NCI-H748 (cell line): Measurements from ENCODE around the gene MRPL23.

Experiments used
- DNase-seq: peaks from one replicate; lab custom pipeline; 2025; ENCODE audit not compliant: unreplicated experiment; lab: John Stamatoyannopoulos, UW

MRPL23 gene

DNA sequence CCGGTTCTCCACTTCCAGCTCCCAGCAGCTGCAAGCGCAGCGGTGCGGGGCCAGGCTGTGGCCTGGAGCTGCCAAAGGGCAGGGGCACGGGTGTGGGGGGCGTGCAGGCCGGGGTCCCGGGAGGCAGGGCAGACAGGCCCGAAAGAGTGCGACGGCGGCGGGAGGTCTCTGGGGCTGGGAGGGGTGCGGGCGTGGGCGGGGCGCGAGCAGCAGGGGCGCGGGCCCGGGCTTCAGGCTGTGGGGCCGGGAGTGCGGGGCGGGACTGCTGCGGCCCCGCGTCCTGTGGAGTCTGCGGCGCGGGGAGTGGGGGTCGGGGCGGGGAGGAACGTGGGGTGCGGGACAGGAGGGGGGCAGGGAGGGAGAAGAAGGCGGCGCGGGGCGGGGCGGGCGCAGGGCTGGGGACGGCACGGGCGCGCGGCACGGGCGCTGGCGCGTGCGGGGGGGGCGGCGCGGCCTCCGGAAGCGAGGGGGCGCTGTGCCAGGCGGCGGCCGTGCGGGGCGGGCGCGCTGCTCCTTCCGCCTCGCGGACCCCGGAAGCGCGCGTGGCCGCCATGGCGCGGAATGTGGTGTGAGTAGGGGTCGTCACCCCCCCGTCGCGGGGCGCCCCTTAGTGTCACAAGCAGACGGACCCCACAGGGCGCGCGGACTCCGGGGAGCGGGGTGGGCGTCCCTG is at the start of gene MRPL23:
MRPL23 (plus strand) TSS at position 521 of the 673 bp plus-strand sequence; CDS start at position 552, 31 bp downstream.
- DNase-seq: no peak

DNA sequence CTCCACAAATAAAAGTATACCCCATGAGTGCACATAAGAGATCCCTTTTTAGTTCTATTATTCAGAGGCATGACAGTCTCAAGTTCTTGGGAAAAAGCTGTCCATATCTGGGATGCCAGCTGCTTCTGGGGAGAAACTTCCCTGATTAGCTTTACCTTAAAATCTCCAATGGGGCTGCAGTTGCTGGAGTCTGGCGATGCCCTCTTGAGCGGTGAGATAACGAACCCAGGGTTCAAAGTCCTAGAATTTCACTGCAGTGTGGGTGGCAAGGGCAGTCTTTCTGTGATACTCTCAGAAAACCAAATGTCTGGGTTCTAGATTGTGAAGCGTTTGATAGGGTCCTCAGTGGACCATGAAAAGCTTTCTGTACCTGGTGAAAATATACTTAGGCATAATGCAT is 48.0 kb upstream of the MRPL23 start:
- no peak for DNase-seq

DNA sequence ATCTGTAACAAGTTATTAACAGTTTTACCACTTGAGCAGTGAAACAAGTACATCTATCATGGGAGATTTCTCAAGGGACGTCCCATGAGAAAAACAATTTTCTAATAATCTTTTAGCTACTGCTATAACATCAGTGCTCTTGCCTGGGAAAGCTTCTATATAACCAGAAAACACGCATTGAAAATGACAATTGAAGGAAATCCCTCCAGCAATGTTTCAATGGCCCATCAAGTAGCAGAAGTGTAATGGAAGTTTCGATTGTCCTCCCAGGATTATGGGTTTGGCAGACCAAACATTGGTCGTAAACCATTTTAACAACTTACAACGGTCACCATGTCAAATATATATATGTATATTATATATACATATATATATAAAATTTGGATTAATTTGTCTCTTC is 47.4 kb upstream of the MRPL23 start:
- DNase-seq: no peak

DNA sequence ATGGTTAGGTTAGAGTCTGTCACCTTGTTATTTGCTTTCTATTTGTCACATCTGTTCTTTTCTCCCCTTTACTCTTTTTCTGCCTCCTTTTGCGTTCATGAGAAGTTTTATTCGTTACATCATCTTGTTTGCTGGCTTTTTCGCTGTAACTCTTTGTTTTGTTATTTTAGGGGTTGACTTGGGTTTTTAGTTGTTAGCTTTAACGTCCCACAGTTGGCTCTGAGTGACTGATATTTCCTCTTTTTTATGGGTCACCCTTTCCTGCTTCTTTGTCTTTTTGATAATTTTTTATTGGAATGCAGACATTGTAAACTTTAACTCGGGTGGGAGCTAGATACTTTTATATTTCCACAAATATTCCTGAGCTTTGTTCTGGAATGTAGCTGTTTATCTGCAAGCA is 41.0 kb upstream of the MRPL23 start:
- DNase-seq: no peak

DNA sequence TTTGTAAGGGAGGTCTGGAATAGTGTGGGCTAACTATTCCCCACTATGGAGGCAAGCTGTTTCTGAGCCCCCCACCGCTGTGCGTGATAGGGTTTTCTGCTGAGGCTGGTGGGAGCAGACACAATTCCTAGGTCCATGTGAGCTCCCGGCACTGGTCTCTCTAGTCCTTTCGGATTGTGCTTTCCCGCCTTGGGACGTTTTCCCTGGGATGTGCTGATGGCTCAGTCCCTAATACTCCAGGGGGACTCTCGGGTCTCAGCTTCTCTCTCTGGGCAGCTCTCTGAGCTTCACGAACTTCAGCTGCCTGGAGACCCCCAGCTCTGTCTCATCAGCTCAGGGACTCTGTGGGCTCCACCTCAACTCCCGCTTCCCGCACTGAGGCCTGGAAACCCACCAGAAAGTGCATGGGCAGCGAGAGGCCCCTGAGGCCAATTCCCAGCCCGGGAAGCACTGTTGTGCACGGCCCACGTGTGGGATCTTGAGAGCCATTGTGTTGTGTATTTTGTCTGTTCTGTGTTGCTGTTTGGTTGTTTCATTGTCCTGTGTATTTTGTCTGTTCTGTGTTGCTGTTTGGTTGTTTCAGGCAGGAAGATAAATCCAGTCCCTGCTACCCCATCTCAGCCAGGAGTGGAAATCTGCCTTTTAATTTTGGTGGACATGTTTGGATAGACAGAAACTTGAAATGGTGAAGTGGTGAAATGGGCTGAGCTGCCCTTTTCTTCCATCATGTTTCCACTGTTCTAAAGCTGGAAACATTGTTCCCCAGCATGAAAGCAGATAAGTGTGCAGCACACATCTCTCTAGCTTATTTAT is 40.3 kb upstream of the MRPL23 start:
- no peak for DNase-seq

DNA sequence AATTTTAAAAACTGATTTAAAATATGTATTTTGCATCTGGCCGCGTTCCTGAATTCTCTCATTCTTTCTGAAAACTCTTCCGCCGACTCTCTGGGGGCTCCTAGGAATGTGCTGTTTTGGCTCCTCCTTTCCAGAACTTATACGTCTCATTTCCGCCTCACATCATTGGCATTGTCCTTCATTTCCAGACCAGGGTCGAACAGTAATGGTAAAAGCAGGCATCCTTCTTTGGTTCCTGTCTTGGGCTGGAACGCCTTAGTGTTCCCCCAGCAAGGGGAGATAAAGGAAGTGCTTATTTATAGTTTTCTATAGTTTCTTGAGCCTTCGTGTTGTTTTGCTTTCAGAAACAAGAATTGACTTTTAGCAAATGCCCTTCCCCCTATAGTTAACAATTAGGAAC is 38.5 kb upstream of the MRPL23 start:
- DNase-seq: no peak

DNA sequence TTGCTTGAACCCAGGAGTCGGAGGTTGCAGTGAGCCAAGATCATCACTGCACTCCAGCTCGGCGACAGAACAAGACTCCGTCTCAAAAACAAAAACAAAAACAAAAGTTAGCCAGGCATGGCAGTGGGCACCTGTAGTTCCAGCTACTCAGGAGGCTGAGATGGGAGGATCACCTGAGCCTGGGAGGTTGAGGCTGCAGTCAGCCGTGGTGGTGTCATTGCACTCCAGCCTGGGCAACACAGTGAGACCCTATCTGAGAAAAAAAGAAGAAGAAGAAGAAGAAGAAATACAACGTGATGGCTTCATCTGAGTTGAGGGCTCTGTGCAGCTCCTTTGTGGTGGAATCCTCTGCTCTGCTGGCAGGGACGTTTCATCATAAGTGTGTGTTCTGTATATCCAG is 37.6 kb upstream of the MRPL23 start:
- no peak for DNase-seq

DNA sequence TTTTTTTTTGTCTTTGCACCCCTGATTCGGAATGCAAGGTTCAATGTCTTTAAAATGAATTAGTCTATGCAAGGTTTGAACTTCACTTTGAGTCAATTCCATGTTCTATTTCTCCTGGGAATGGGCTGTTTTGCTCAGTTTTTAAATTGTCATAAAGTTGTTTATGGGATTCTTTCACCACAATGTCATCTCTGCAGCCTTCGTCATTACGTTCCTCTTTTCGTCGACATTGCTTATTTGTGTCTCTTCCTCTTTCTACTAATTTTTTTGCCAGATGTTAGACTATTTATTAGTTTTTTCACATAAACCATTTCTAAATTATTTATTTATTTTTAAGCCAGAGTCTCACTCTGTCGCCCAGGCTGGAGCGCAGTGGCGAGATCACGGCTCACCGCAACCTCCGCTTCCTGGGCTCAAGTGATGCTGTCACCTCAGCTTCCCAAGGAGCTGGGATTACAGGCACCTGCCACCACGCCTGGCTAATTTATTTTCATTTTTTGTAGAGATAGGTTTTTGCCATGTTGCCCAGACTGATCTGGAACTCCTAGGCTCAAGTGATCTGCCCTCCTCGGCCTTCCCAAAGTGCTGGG is 34.7 kb upstream of the MRPL23 start:
- DNase-seq: no peak

DNA sequence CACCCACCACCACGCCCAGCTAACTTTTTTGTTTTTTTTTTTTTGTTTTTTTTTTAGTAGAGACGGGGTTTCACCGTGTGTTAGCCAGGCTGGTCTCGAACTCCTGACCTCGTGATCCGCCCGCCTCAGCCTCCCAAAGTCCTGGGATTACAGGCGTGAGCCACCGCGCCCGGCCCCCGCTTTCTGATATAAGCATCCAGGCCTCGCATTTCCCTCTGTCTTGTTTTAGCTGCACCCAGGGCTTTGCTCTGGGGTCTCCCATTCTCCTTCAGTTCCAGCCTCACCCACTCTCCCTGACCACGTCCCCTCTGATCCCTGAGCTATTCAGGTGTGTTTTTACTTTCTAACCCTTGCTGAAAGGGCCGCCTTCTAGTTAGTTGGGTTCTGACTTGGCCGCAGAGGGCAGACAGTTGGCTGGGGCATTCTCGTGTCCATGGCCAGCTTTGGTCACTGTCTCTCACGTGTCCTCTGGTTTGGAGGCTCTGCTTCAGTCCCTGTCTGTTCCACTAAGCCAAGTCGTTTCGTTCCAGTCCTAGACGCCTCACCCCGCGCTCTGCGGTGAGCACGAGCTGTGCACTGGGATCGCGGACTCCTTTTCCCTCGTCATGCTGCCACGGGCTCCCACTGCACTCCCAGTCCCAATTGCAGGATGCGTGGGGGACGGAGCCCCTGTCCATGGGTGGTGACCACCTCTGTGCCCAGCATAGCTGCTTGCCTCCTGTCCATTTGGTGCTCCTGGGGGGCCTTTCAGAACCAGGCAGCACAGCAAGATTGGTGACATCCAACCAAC is 33.7 kb upstream of the MRPL23 start:
- no peak for DNase-seq

DNA sequence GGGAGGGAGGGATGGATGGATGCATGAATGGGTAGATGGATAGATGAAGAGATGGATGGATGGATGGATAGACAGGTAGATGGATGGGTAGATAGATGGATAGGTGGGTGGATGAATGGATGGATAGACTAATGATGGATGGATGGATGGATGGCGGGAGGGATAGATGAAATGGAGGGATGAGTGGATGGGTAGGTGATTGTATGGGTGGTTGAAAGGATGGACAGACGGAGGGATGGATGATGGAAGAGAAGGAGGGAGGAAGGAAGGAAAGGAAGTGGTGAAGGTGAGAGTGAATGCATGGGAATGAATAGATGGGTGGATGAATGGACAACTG is 31.4 kb upstream of the MRPL23 start:
- no peak for DNase-seq

DNA sequence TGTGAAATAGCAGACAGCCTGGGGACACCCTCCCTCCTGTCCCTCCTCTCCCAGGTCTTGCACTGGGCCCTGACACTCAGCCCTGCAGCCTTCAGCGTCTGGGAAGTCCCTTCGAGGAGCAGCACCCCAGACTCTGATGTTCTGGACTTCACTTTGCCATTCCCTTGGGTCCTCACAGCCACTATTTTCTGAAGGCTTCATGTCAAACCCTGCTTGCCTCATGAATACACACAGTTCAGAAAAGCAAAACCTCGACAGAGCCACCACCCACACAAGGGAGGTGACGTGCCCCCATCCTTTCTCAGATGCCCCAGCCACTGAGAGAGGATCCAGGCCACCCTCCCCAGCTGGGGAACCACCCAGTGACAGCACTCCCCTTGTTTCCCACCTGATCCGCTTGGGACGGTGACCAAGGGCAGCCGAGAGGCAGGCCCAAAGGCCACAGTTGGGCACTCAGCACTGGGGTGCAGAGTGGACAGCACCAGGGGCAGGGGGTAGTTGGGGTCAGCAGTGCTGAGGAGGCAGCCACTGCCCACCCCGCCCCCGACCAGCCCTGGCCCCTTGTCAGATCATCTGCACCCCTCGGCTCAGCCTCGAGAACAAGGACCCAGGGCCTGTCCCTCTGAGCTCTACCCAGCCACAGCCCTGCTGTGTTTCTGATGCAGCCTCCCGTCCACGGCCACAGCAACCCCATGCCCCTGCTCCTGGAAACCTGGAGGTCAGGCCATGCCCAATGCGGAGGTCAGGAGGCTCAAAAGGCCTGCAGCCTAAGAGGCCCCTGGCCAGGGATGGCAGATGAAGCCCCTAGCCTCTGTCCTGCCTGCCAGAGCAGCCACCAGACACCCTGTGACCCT is 30.8 kb upstream of the MRPL23 start:
- no peak for DNase-seq

DNA sequence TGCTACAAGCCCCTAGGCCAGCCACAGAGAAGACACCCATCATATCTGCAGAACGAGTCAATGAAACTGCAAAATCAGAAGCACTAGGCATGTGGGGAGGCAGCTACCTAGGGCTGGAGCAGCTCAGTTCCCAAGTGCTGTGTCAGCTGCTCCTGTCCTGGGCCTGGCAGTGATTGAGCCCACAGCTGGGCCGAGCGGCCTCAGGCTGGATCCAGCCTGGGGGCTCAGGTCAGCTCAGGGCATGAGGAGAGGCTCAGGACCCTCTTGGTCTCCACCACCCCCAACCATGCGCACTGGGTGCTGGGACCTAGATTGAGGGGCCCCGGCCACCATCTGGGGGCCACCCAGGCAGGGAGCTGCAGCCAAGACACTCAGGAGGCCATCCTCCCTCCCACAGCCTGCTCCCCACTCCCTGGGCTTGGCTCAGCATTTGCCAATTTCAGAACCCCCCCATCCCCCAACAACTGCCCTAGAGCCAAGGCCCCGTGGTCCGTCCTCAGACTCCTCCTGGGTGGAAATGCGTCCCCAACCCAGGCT is 30.1 kb upstream of the MRPL23 start:
- no peak for DNase-seq

DNA sequence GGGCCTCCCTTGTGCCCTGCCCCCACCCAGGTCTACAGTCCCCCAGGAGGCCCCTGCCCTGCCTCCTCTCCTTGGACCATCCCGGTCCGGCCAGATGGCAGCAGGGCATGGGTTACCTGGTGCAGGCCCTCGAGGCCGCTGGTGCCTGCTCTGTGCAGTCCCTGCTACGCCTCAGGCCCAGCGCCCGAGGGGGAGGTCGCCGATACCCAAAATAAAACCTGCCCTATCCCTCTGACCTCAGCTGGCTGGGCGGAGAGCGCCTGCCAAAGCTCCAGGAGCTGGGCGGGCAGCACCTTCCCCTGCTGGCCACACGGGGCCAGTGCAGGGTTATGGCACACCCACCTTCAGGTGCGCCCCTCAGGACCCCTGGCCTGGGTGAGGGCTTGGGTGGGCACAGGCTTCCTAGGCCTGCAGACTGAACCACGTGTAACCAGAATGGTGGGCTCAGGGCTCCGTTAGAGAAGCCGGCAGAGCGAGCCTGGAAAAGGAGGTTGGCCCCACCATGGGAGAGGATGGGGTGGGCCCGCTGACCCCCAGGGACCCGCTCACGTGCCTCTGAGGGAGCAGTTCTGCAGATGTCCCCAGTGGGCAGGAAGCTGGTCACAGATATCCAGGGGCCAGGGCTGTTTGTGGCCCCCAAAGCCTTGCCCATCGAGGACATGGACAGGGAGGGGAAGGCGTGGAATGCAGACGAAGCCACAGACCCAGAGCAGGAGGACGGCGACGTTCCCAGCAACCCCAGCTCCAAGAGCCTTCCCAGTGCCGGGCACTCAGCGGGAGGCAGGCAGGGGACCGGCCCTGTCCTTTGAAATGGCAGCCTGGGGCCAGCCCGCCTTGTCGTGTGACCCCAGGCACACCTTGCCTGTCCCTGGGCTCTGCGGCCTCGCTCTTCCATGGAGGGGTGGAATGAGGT is 29.4 kb upstream of the MRPL23 start:
- DNase-seq: no peak

DNA sequence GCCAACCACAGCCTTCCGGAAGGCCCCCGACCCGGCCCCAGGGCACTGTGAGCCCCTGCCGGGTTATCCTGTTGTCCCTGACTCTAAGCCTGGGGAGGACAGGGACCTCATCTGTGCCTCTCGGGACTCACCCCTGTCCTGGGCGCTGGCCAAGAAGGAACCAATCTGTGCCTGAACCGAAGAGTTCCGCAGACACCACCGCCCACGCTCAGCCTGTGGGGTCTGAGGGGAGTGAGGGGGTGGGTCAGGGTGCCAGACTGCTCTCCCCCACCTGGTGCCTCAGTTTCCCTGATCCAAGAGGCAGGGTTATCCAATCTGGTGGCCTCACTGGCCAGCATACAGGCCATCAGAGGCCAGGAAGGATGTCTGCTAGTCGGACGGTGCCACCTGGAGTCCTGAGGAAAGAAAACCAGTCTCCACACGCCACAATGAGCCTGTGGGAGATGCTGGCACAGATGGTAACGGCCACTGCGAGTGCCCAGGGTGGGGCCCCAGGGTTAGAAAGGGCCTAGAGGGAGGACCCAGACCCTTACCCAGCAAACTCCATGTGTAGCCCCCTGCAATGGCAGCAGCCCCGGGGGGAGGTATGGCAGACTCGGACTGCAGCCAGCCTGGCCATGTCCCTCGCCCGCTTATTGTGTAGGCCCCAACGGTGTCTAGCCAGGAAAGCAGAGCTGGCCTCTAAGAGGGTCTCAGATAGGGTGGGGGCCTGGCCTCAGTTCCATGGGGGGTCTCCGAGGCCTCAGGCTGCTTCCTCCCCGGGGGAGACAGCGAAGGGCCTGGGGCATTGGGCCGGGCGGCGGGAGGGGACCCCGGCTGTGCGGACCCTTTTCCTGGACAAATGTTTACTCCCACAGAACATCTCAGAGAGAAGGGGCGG is 28.5 kb upstream of the MRPL23 start:
- DNase-seq: no peak

DNA sequence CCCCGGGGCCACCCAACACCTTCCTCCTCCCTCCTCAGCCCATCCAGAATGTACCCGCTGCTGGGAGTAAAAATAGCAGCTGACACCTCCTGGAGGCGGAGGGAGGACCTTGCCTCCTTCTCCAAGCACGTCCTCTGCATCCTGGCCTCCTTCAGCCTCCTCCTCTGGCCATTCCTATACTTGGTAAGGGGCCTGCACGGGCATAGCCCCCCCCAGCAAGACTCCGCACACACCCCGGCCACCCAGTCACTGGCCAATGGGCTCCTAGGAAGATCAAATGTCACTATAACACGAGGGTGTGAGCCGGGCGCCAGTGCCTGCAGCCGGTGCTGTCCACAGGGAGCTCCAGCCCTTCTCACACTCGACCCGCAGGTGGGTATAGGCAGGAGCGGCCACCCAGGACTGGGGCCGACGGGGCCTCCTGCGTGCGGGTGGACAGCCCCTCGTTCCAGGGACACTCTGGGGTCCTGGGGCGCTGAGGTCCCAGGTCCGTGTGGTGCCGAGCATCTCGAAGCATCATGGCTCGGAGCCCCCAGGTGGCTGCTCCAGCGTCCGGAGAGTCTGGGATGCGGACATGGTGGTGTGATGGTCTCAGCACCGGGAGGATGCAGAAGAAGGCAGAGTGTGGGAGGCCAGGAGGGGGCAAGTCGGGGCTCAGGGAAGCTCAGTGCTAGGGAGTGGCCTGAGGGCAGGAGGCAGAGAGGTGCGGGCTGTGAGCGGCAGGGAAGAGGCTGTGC is 27.6 kb upstream of the MRPL23 start, which contains the start of gene TNNT3:
TNNT3 (plus strand) TSS at position 313 of the 737 bp plus-strand sequence. CDS start 3,172 bp downstream, outside the sequence.
- DNase-seq: no peak

DNA sequence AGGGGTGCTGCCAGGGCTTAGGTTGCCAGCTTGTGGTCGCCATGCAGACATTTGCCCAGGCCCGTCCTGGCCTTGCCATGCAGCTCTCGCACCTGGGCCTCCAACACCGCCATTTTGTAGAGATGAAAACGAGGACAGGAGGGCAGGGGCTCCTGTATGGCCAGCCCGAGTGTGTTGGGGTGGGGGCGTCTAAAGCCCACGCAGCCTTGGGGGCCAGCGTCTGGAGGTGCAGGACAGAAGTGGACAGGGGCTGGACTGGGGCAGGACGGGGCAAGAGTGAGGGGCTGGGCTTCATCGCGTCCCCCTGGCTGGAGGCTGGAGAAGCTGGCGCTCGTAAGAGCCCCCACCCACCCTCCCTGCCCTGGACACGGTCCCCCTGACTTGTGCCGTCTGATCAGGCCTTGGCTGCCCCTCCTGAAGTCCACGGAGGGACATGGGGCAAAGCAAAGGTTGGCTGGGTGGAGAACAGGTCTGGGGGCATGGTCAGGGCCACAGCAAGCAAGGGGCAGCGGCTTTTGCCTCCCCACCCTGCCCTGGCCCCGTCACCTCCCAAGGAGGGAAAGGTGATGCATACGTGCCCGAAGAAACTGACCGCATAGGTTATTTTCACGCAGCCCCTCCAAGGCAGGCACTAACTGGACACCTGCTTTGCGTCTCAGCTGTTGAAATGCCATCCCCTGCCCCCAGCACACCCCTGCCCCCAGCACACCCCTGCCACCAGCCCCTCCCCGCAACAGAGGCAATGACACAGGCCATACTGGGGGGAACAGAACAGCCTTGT is 26.8 kb upstream of the MRPL23 start:
- DNase-seq: no peak
